Effector CD8-positive, alpha-beta T cell (primary cell): ENCODE results near the gene VCAM1.

ENCODE experiments used
- DNase-seq: peaks from one replicate; lab custom pipeline; 2025; lab: John Stamatoyannopoulos, UW

VCAM1 gene

GRCh38 chr1:100724281-100724680 is 4.7 kb downstream of the VCAM1 start:
- DNase-seq: no peak

GRCh38 chr1:100730130-100730529 is 10.6 kb downstream of the VCAM1 start:
- DNase-seq: no peak

- no peak for DNase-seq
These were observed 11.8 kb downstream of the VCAM1 start for GRCh38 chr1:100731309-100731708.

DNA sequence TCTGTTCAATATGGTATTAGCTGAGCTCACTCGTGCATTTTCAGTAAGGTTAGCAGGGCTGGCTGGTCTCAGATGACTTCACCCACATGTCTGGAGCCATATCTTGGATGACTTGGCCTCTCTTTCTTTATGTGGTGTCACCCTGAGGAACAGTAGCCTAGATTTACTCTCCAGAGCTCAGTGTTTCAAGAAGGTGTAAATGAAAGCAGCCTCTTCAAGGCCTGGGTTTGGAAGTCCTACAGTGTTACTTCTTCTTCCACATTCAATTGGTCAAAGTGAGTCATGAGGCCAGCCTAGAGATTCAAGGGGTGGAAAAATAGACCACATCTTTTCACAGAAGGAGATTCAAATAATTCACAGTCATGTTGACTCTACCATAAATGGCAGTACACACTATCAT is 12.2 kb downstream of the VCAM1 start:
- DNase-seq: no peak

DNA sequence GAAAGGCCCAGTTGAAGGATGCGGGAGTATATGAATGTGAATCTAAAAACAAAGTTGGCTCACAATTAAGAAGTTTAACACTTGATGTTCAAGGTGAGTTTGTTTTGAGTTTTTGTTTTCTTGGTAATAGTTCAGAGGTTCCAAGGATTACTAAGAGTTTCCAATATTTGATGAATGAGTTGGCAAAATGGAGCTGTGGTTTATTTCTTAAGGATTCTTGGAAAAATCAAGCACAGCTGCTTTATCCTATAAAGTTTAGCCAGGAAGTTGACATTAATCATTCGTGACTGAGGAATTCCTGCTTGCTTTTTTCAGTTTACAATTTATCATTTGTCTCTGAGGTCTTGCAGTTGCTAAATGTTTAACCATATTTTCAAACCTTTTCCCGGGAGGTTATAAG is 15.1 kb downstream of the VCAM1 start:
- no peak for DNase-seq

DNA sequence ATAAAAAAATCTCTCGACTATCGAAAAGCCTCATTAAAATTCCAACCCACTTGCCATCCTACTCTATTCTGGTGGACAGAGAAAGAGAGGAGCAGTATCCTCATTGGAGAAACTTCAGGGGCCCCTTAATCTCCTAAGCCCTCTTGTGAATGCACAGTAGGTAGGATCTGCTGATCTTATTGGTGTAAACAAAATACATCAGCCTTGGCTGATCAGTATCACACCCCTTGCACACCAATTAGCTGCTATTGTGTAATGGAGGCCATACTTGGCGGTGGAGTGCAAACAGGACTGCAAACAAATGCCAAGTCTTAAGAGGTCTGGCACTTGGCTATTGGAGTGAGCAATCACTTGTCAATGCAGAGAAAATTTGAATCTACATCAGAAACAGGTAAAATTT is 15.7 kb downstream of the VCAM1 start:
- no peak for DNase-seq

- no peak for DNase-seq
These were observed 16.8 kb downstream of the VCAM1 start for GRCh38 chr1:100736324-100736723.

DNA sequence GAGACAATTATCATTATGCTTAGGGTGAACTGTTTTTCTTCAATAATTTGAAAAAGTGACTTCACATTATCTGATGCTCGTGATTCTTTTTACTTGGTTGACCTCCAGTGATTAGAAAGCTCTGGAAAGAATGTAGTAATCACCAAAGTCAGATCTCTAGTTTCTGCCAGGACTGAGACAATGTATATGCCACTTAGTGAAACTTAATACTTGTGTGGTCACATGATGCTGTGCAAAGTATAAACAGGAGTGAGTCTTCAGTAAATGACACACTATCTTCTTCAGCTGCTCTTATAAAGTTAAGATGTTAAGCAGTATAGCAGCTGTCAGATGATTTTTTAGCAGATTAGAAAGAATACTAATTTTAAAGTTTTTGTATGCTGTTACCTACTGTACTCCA is 17.2 kb downstream of the VCAM1 start:
- no peak for DNase-seq

DNA sequence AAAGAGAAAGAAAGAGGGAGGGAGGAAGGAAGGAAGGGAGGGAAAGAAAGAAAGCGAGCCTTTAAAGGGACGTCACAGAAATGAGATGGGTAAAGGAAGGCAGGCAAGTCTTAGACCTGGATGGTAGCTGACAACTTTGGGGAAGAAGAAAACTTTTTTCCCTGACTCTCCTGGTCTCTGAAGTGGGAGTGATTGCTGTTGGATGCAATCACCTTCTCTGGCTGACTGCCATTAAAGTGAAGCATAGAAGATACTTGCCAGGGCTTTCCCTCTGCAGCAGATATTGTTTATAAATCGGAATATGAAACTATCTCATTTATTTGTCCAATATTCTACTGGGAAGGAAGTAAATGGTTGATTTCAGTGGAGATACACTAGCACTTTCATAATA is 27.0 kb downstream of the VCAM1 start:
- no peak for DNase-seq

- no peak for DNase-seq
These were observed 28.2 kb downstream of the VCAM1 start for GRCh38 chr1:100747771-100748170.

- DNase-seq: no peak
These were observed 30.7 kb downstream of the VCAM1 start for GRCh38 chr1:100750005-100750885.

DNA sequence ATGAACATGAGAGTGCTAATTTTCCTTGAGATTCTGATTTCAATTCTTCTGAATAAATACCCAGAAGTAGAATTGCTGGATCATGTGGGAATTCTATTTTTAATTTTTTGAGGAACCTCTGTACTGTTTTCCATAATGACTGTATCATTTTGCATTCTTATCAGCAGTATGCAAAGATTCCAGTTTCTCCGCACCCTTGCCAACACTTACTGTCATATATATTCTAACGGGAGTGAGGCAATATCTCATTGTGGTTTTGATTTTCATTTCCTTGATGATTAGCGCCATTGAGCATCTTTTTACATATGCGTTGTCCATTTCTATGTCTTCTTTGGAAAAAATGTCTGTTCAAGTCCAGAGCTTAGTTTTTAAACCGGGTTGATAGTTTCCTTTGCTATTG is 33.2 kb downstream of the VCAM1 start:
- no peak for DNase-seq

DNA sequence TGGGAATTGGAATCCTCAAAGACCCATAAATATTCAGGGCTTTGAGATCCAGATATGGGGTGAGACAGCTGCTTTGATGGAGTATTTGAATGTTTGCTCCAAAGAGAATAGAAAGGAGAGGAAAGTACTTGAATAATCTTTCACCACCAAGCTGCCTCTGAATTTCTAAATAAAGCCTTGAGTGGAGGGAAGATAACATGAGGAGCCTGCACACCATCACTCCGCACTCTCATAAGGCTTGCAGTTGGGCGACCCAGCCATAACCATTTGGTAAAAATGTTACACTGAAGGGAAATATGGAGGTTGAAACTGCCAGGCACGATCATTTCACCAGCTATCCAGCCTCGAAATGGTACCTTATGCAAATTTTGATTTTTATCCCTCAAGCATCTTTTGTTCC is 38.4 kb downstream of the VCAM1 start:
- DNase-seq: no peak

- no peak for DNase-seq
These were observed 39.6 kb downstream of the VCAM1 start for GRCh38 chr1:100759188-100759587.

- DNase-seq: no peak
These were observed 41.0 kb downstream of the VCAM1 start for GRCh38 chr1:100760511-100760910.

GRCh38 chr1:100762461-100762860 is 42.9 kb downstream of the VCAM1 start:
- DNase-seq: no peak

- no peak for DNase-seq
These were observed 47.8 kb downstream of the VCAM1 start for GRCh38 chr1:100767176-100767890.

DNA sequence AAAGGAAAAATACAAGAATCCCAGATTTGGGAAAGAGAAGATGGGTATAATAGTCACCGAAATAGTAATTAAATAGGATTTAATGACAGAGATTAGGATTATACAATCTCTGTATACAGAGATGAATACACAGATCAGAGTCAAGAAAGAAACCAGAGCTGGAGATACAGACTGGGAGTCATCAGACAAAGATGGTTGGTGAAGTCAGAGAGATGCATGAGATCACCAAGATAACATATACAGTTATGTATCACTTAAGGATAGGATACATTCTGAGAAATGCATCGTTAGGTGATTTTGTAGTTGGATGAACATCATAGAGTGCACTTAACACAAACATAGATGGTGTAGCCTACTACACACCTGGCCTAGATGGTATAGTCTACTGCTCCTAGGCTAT is 49.8 kb downstream of the VCAM1 start:
- DNase-seq: no peak

DNA sequence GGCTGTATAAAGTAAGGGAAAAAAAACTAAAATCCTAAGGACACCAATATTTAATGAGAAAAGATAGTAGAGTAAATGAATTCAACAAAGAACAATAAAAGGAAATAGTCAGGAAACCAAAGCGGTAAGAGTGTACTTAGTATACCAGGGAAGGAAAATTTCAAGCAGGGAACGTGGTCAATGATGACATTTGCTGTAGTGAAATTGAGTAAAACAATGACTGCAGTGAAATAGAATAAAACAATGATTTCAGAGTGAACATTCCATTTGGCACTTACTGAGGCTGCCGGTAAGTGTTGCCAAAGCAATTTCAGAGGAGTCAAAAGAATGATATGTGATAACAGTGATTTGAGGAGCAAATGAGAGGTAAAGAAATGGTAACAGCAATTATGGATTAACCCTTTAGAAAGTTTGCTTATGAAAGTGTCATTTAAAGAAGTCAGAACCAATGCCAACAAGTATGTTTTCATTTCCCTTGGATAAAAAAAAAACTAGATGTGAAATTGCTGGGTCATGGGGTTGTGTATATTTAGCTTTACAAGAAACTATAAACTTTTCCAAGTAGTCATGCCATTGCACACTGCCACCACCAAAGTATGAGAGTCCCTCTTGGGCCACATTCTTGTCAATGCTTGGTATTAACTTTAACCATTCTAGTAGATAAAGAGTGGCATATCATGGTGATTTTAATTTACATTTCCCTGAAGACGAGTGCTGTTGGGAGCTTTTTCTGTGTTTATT is 50.5 kb downstream of the VCAM1 start:
- DNase-seq: no peak

DNA sequence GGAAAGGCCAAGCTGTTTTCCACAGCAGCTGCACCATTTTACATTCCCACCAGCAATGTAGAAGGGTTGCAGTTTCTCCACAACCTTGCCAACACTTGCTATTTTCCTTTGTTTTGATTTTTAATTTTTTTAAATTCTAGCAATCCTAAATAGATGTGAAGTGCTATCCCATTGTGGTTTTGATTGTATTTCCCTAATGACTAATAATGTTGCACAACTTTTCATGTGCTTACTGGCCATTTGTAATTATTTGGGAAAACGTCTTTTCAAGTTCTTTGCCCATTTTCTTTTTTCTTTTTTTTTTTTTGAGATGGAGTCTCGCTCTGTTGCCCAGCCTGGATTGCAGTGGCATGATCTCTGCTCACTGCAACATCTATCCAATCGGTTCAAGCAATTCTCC is 53.9 kb downstream of the VCAM1 start:
- no peak for DNase-seq

DNA sequence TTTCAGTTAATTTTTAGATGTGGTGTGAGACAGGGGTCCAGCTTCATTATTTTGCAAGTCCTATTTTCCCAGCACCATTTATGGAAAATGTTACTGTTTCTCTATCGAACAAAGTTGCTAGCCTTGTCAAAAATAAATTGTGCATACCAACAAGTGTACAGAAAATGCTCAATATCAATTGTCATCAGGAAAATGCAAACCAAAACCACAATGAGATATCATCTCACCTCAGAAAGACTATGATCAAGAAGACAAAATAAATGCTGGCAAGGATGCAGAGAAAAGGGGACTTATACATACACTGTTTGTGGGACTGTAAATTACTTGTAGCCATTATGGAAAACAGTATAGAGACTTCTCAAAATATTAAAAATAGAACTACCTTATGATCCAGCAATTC is 54.8 kb downstream of the VCAM1 start:
- no peak for DNase-seq

- no peak for DNase-seq
These were observed 55.9 kb downstream of the VCAM1 start for GRCh38 chr1:100775483-100775882.

DNA sequence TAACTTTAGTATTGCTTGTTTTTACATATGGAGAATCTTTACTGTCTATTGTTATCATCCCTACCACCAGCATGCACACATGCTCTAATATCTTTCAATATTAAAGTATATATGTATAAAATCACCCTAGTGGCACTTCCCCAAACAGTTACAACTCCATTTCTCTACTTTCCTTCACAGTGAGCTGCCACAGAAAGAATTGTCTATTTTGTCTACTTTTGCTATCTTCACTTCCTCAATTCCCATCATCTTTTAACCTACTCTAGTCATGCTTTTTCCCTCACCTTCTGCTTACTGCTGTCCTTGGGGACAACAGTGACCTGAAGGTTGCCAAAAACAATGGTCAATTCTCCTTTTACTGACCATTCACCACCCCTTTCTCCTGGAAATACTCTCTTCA is 59.2 kb downstream of the VCAM1 start:
- no peak for DNase-seq
